Panc1 (cell line): ENCODE data around the gene MAD1L1. TPM values are rescaled to one million over a fixed set of nuclear protein-coding genes. Genes with fewer than 3 reads are reported as not detected.

Source experiments
- ATAC-seq: fragments of 200-7000 bp; cut with Tn5 transposase; 2 replicates; pipeline ENCODE4 v1.9.1; 2020; ENCODE audit warnings: mild to moderate bottlenecking, moderate library complexity
- BruUV-seq: library from RNA; stranded (reverse); fragments of 400-500 nt; replicated peaks from 2 replicates; lab custom pipeline; 2021; lab: Mats Ljungman, UMichigan
- CTCF ChIA-PET: fragments of 300-600 bp; sonication (Branson Sonifier 250); formaldehyde crosslinking; loops from one replicate; lab custom pipeline; 2022; ENCODE audit warnings: antibody characterized with exemption; lab: Charles Lee
- POLR2A ChIA-PET: fragments of 300-600 bp; sonication (Branson Sonifier 250); formaldehyde crosslinking; loops from one replicate; lab custom pipeline; 2022; ENCODE audit warnings: antibody characterized with exemption; lab: Charles Lee
- DNase-seq: peaks from one replicate; pipeline ENCODE4 v3.0.0-alpha.2; 2010; ENCODE audit warnings: low read depth, low spot score
- H3K27ac ChIP-seq: 2 replicates; pipeline ENCODE4 v1.5.1; 2011; ENCODE audit warnings: mild to moderate bottlenecking, low read length, inconsistent platforms
- H3K27me3 ChIP-seq: fragments of 200-500 bp; sonication (Bioruptor generic); 2 replicates; pipeline ENCODE4 v1.6.0; 2014; ENCODE audit warnings: low read length, inconsistent platforms; ENCODE audit not compliant: control insufficient read depth, insufficient read depth
- H3K36me3 ChIP-seq: fragments of 200-500 bp; sonication (Bioruptor generic); 2 replicates; pipeline ENCODE4 v1.5.1; 2014; ENCODE audit warnings: inconsistent platforms, mild to moderate bottlenecking, low read length, moderate library complexity; ENCODE audit not compliant: control insufficient read depth, insufficient read depth
- H3K4me1 ChIP-seq: 2 replicates; pipeline ENCODE4 v1.5.1; 2011; ENCODE audit warnings: inconsistent platforms, mild to moderate bottlenecking, low read length, moderate library complexity; ENCODE audit not compliant: control insufficient read depth, insufficient read depth
- H3K4me3 ChIP-seq, 2 experiments: 2 replicates each; pipeline ENCODE4 v1.5.1; 2011 to 2012; ENCODE audit warnings: low read depth in 2 of 2, low read length in 2 of 2, mild to moderate bottlenecking in 2 of 2, inconsistent platforms in 1 of 2, moderate library complexity in 1 of 2
- H3K9me3 ChIP-seq: fragments of 200-500 bp; sonication (Bioruptor generic); 2 replicates; pipeline ENCODE4 v1.5.1; 2014; ENCODE audit warnings: low read depth, mild to moderate bottlenecking, inconsistent platforms, low read length, moderate library complexity; ENCODE audit not compliant: control insufficient read depth, insufficient read depth
- POLR2AphosphoS5 ChIP-seq: IDR thresholded peaks from 2 replicates; pipeline ENCODE4 v1.6.1; 2012; ENCODE audit warnings: mild to moderate bottlenecking, low read depth, low read length, moderate library complexity
- SIN3A ChIP-seq: IDR thresholded peaks from 2 replicates; pipeline ENCODE4 v1.6.1; 2012; ENCODE audit warnings: low read depth, mild to moderate bottlenecking, low read length, moderate library complexity, borderline replicate concordance; ENCODE audit not compliant: insufficient read depth
- TCF7L2 ChIP-seq: IDR thresholded peaks from 2 replicates; pipeline ENCODE4 v1.6.1; 2011; ENCODE audit warnings: mild to moderate bottlenecking, low read depth, low read length, inconsistent platforms
- in situ Hi-C: cut with HindIII; loops from 2 replicates; pipeline ENCODE4 v1.10.0; 2016; ENCODE audit warnings: low sequenced_read_pairs, low pct_unique_long_range_greater_than_20kb
- intact Hi-C: fragments of 100-400 bp; cut with micrococcal nuclease; formaldehyde crosslinking; loops from one replicate; pipeline ENCODE4 v1.10.0; 2022; ENCODE audit not compliant: unreplicated experiment
- total RNA-seq: library from RNA; stranded (reverse); gene quantifications from one replicate; pipeline ENCODE4 v1.2.1, GENCODE V29; 2021; ENCODE audit not compliant: unreplicated experiment
- TF ChIP-seq, protein P1 (sequence below), 2 experiments: IDR thresholded peaks; 2 replicates each; pipeline ENCODE4 v1.6.1; 2011 to 2012; ENCODE audit warnings: low read depth in 2 of 2, control low read depth in 1 of 2, low read length in 1 of 2, mild to moderate bottlenecking in 1 of 2, moderate library complexity in 1 of 2; ENCODE audit not compliant: insufficient read depth in 1 of 2
- TF ChIP-seq, protein P2 (sequence below): fragments of 450-650 bp; IDR thresholded peaks from 2 replicates; pipeline ENCODE4 v1.5.1; 2017; ENCODE audit warnings: mild to moderate bottlenecking

The MAD1L1 gene
- total RNA-seq, 1 experiment from 2014 or later: 70.8 TPM

DNA sequence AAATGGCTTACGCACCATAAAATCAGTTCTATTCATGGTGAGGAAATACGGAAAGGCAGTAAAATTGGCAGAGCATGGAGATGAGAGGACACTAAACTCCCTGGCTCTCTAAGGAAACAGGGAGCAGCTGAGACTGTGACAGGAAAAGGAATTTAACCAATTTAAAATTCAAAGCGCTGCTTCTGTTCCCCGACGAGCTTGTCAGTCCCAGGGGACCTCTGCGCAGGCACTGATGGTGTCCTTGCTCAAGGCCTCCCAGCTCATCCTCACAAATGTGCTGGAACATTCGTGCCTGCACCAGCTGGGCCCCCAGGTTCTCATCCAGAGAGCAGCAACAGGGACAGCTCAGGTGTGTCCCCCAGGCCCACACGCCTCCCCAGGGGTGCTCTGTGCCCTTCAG lies 101.4 kb downstream of the MAD1L1 start:
- Histone ChIP-seq H3K9me3 (no peaks in the 10 kb centered on the region), H3K4me3 (no peak overlapping the region), H3K27ac (no peak overlapping the region), H3K36me3 (no peaks in the 10 kb centered on the region), H3K27me3 (no peaks in the 10 kb centered on the region), H3K4me1 (no peaks in the 10 kb centered on the region)
- no TSS peak for BruUV-seq
- CTCF ChIA-PET: no interaction called here
- DNase-seq (no peak), ATAC-seq (no peak)
- TF ChIP-seq, protein P1, sequence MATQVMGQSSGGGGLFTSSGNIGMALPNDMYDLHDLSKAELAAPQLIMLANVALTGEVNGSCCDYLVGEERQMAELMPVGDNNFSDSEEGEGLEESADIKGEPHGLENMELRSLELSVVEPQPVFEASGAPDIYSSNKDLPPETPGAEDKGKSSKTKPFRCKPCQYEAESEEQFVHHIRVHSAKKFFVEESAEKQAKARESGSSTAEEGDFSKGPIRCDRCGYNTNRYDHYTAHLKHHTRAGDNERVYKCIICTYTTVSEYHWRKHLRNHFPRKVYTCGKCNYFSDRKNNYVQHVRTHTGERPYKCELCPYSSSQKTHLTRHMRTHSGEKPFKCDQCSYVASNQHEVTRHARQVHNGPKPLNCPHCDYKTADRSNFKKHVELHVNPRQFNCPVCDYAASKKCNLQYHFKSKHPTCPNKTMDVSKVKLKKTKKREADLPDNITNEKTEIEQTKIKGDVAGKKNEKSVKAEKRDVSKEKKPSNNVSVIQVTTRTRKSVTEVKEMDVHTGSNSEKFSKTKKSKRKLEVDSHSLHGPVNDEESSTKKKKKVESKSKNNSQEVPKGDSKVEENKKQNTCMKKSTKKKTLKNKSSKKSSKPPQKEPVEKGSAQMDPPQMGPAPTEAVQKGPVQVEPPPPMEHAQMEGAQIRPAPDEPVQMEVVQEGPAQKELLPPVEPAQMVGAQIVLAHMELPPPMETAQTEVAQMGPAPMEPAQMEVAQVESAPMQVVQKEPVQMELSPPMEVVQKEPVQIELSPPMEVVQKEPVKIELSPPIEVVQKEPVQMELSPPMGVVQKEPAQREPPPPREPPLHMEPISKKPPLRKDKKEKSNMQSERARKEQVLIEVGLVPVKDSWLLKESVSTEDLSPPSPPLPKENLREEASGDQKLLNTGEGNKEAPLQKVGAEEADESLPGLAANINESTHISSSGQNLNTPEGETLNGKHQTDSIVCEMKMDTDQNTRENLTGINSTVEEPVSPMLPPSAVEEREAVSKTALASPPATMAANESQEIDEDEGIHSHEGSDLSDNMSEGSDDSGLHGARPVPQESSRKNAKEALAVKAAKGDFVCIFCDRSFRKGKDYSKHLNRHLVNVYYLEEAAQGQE (IDR thresholded peaks at IDR 0.05; ENCODE audit: insufficient read depth in 1 of 2, low read depth in 2 of 2, low read length in 1 of 2): no peak
- POLR2A ChIA-PET: interaction anchor here (0.6 kb wide), 1 partner anchor 404 kb away, joined by 18 read pairs; no protein-coding TSS in a partner anchor
- in situ Hi-C loops (loop anchor here (10.0 kb wide), 1 partner anchor 63 kb away; no protein-coding TSS in a partner anchor), intact Hi-C loops (no loop called here)

DNA sequence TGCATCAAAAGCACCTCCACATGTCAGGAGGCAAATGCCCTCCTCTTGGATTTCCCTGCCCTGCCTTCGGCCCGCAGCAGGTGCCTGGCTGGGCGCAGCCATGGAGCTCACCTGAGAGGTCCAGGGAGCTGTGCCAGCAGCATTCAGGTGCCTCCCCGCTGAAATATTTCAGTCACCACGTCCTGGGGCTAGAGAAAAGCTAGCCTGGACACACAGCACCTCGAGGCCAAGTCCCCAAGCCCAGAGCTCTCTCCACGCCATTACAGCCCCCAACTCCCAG lies 102.7 kb downstream of the MAD1L1 start:
- in situ Hi-C loops: loop anchor here (10.0 kb wide), 1 partner anchor 65 kb away; no protein-coding TSS in a partner anchor
- Histone ChIP-seq H3K4me1 (no peaks in the 10 kb centered on the region), H3K27me3 (no peaks in the 10 kb centered on the region), H3K27ac (no peak overlapping the region), H3K4me3 (no peak overlapping the region), H3K36me3 (no peaks in the 10 kb centered on the region), H3K9me3 (no peaks in the 10 kb centered on the region)
- ATAC-seq (no peak), DNase-seq (no peak)
- no peak for TF ChIP-seq SIN3A
- TF ChIP-seq, protein P2, sequence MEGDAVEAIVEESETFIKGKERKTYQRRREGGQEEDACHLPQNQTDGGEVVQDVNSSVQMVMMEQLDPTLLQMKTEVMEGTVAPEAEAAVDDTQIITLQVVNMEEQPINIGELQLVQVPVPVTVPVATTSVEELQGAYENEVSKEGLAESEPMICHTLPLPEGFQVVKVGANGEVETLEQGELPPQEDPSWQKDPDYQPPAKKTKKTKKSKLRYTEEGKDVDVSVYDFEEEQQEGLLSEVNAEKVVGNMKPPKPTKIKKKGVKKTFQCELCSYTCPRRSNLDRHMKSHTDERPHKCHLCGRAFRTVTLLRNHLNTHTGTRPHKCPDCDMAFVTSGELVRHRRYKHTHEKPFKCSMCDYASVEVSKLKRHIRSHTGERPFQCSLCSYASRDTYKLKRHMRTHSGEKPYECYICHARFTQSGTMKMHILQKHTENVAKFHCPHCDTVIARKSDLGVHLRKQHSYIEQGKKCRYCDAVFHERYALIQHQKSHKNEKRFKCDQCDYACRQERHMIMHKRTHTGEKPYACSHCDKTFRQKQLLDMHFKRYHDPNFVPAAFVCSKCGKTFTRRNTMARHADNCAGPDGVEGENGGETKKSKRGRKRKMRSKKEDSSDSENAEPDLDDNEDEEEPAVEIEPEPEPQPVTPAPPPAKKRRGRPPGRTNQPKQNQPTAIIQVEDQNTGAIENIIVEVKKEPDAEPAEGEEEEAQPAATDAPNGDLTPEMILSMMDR: no peak
- TF ChIP-seq TCF7L2: no peak
- TF ChIP-seq, protein P1 (IDR thresholded peaks at IDR 0.05; ENCODE audit: insufficient read depth in 1 of 2, low read depth in 2 of 2, low read length in 1 of 2): no peak
- TF ChIP-seq POLR2AphosphoS5: no peak
- intact Hi-C loops: no loop called here
- POLR2A ChIA-PET: no interaction called here
- no TSS peak for BruUV-seq
- CTCF ChIA-PET: no interaction called here
